HS-27A (cell line): Measurements from ENCODE around the gene R3HCC1L.
"Not testable (repeated sequence)": the region's sequence is repeated elsewhere in the genome, so short reads cannot be mapped to it uniquely, and the experiment has no call there.

ENCODE experiments used
- DNase-seq: peaks from one replicate; pipeline ENCODE4 v3.0.0-alpha.2; 2012; ENCODE audit warnings: low read depth, missing footprints

Gene R3HCC1L

GRCh38 chr10:98172495-98172894, 38.0 kb downstream of the R3HCC1L start:
- no peak for DNase-seq

GRCh38 chr10:98173260-98173659, 38.8 kb downstream of the R3HCC1L start:
- no peak for DNase-seq

GRCh38 chr10:98182351-98182915, 48.0 kb downstream of the R3HCC1L start:
- not testable (repeated sequence) for DNase-seq

GRCh38 chr10:98186681-98187080, 52.2 kb downstream of the R3HCC1L start:
- no peak for DNase-seq

GRCh38 chr10:98190773-98191172, 56.3 kb downstream of the R3HCC1L start:
- not testable (repeated sequence) for DNase-seq

GRCh38 chr10:98193037-98193436, 58.6 kb downstream of the R3HCC1L start:
- no peak for DNase-seq

- DNase-seq: no peak
Measured at GRCh38 chr10:98194633-98195032, 60.2 kb downstream of the R3HCC1L start.

GRCh38 chr10:98195120-98195519, 60.7 kb downstream of the R3HCC1L start:
- DNase-seq: no peak

- no peak for DNase-seq
Measured at GRCh38 chr10:98196985-98197384, 62.5 kb downstream of the R3HCC1L start.

GRCh38 chr10:98201760-98202159, 67.3 kb downstream of the R3HCC1L start:
- DNase-seq: no peak

- DNase-seq: no peak
Measured at GRCh38 chr10:98202378-98202777, 67.9 kb downstream of the R3HCC1L start.

GRCh38 chr10:98205351-98205750, 70.9 kb downstream of the R3HCC1L start:
- no peak for DNase-seq

- DNase-seq: no peak
Measured at GRCh38 chr10:98208925-98209324, 74.5 kb downstream of the R3HCC1L start.

GRCh38 chr10:98209441-98209840, 75.0 kb downstream of the R3HCC1L start:
- DNase-seq: no peak

- DNase-seq: no peak
Measured at GRCh38 chr10:98212196-98212595, 77.7 kb downstream of the R3HCC1L start.

GRCh38 chr10:98213740-98214139, 79.3 kb downstream of the R3HCC1L start:
- no peak for DNase-seq

GRCh38 chr10:98215373-98215772, 80.9 kb downstream of the R3HCC1L start:
- no peak for DNase-seq

- DNase-seq: no peak
Measured at GRCh38 chr10:98217801-98218200, 83.3 kb downstream of the R3HCC1L start.

GRCh38 chr10:98223874-98224273, 89.4 kb downstream of the R3HCC1L start:
- DNase-seq: no peak

- DNase-seq: no peak
Measured at GRCh38 chr10:98224509-98224908, 90.1 kb downstream of the R3HCC1L start.

GRCh38 chr10:98224996-98225395, 90.5 kb downstream of the R3HCC1L start:
- DNase-seq: no peak

- no peak for DNase-seq
Measured at GRCh38 chr10:98226508-98227144, 92.2 kb downstream of the R3HCC1L start.

- DNase-seq: not testable (repeated sequence)
Measured at GRCh38 chr10:98227713-98228112, 93.3 kb downstream of the R3HCC1L start.

GRCh38 chr10:98228266-98228665, 93.8 kb downstream of the R3HCC1L start:
- DNase-seq: not testable (repeated sequence)
